ENCODE results near the gene IFT122. TPM values are rescaled to one million over a fixed set of nuclear protein-coding genes. Genes with fewer than 3 reads are reported as not detected.

The IFT122 gene
- total RNA-seq, 1 donor from 2014 or later = 8.1 TPM

DNA sequence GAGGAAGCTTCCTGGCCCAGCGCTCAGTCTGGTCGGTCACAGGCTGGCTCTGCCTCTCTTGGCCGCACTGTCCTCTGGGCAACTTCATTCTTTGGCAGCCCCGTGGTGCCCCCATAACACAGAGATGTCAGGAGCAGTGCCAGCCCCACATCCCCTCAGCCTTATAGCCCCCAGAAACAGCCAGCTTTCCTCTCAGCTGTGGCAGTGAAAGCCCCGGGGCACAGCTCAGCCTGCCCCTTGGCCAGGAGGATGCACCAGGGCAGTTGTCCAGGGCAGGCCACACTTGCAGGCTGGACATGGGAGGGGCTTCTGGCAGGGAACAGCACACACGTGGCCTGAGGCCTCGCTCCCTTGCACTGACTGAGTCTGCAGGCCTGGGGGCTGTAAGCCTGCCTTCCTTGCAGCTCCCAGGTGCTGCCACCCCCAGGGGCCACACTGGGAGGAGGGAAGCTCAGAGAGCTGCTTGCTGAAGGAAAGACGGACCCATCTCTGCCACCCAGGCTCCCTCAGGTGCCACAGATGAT is 78.1 kb downstream of the IFT122 start:
- no peak for DNase-seq (ENCODE audit: low read depth)

DNA sequence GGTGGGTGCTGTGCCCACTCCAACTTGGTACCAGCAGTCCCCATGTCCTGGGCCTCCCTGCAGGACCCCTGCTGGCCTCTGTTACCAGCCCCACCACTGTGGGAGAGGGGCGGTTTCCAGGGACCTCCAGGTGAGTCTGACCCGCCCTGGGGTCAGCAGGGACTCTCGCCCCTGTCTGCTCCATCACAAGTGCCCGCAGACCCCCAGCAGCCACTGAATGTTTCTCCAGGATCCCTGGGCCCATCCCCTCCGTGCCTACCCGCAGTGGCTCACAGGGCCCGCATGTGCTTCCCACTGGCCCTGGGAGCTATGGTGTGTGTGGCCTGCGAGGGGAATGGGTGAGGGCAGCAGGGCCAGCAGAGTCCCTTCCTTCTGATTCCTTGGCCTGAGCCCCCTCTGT is 78.6 kb downstream of the IFT122 start:
- DNase-seq (ENCODE audit: low read depth) = no peak

DNA sequence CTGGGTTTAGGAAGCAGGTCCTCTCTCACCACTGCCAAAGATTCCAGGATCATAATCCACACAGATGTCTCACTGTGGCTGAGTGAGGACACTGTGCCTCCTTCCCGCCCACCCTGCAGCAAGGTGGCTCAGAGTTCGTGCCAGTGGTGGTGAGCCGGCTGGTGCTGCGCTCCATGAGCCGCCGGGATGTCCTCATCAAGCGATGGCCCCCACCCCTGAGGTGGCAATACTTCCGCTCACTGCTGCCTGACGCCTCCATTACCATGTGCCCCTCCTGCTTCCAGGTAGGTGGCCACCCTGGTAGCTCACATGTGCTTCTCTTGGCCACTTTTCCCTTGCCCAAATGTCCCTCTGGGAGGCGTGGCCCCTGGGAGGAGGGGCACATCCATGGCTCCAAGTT is 79.4 kb downstream of the IFT122 start:
- no peak for DNase-seq (ENCODE audit: low read depth)

DNA sequence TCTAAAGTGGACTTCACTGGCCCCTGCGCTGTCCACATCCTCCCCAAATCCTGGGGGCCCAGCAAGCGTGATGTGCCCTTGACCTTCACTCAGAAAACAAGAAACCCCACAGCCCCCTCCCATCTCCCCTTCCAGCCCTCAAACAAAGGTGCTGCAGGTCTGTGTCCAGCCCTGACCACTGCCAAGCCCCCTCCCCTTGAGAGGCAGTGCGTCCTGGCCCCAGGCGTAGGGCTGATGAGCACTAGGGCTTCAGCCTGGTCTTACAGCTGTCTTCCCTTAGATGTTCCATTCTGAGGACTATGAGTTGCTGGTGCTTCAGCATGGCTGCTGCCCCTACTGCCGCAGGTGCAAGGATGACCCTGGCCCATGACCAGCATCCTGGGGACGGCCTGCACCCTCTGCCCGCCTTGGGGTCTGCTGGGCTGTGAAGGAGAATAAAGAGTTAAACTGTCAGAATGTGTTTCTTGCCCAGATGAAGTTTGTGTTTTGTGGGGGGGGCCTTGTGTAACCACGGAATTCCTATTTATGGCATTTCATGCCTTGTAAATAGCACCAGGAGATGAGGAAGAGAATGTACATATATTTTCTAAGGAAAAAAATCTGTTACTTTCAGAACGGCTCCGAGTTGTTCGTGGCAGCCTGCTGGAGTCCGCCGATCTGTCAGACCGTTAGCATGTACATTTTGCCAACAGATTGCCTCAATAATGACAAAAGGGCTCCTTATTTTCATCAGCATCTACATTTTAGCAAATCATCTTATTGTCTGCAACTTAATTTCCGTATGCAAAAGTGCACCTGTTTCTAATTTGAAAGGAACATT is 80.1 kb downstream of the IFT122 start:
- no peak for DNase-seq (ENCODE audit: low read depth)

DNA sequence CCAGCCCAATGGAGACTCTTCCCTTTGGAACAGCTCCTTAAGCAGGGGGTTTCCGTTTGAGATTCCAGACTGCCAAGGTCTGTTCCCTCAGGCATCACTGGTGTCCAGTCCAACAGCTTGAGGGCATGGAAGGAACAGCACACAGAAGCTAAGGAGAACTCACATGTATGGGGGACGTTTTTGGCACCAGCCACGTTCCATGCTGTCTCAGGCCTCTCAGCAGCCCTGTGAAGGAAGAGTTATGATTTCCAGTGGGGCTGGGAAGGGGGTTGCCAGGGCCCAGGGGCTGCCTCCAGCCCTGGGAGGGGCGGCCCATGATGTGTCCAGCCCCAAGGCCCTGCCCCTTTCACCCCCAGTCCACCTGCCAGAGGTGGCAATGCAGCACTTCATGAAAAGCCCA is 80.9 kb downstream of the IFT122 start:
- DNase-seq (ENCODE audit: low read depth) = no peak

DNA sequence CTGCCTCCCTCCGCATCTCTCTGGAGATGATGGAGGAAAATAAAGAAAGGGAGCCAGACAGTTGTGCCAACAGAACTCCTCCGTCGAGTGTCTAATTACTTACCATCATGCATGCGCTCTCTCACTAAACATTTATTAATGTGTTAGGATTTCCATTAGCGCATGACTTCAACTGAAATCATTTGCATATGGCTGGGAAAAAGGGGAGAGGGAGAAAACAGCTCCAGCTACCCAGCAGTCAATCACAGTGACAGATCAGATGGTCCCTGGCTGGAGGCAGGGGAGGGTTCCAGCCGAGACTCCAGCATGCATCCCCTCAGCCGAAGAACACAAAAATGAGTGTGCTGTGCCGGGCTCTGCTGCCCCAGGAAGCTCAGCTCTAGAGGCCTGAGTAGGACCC is 81.6 kb downstream of the IFT122 start:
- DNase-seq (ENCODE audit: low read depth) = no peak

DNA sequence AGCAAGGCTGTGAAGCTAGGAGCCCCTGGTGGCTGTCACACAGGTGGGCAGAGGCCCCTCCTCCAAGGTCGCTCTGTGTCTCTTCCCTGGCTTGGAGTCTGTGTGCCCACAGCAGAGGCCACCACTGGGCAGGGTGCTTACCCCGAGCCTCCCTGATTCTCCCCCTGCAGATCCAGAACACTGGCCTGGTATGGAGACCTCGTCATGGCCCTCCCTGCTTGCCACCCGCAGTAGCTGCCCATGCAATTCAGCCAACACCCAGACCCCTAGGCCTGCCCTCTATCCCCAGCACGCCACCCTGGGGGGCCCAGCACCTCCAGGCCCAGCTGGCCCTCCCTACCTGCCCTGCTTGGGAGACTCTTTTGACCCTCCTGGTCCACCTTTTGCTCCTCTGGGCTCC is 82.9 kb downstream of the IFT122 start:
- no peak for DNase-seq (ENCODE audit: low read depth)

DNA sequence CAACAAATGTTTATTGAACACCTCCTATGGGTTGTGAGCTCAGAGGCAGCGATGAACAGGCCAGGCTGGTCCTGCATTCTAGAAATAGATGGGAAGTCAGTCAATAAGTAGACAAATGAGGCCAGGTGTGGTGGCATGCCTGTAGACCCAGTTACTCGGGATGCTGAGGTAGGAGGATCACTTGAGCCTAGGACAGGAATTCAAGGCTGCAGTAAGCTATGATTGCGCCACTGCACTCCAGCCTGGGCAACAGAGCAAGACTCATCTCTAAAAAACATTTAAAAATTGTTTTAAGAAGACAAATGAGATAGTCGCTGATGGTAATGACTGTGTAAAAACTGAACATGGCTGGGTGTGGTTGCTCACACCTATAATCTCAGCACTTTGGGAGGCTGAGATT is 84.1 kb downstream of the IFT122 start:
- no peak for DNase-seq (ENCODE audit: low read depth)

DNA sequence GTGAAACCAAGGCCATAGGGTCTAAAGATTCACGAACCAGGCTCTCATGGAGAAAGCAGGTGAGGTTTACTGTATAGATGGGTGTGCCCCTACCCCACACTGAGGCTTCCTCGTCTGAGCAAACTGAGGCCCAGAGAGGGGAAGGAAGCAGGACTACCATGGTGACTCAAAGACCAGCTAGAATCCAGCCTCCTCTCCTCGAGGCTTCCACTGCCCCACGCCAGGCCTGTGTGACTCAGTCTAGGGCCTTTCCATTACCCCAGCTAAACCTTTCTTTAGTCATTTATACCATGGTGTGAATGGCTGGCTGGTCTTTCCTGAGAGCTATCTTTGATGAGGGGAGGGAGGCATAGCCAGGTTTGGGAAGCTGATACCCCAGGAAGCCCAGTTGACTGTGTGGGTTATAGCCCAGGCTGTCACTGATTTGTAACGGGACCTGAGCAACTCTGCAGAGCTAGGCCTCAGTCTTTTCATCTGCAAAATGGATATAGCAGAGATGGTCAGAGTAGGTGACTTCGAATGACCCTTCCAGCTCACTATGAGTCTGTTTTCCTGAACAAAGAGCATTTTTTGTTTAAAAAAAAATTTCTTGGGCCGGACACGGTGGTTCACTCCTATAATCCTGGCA is 85.4 kb downstream of the IFT122 start:
- no peak for DNase-seq (ENCODE audit: low read depth)

DNA sequence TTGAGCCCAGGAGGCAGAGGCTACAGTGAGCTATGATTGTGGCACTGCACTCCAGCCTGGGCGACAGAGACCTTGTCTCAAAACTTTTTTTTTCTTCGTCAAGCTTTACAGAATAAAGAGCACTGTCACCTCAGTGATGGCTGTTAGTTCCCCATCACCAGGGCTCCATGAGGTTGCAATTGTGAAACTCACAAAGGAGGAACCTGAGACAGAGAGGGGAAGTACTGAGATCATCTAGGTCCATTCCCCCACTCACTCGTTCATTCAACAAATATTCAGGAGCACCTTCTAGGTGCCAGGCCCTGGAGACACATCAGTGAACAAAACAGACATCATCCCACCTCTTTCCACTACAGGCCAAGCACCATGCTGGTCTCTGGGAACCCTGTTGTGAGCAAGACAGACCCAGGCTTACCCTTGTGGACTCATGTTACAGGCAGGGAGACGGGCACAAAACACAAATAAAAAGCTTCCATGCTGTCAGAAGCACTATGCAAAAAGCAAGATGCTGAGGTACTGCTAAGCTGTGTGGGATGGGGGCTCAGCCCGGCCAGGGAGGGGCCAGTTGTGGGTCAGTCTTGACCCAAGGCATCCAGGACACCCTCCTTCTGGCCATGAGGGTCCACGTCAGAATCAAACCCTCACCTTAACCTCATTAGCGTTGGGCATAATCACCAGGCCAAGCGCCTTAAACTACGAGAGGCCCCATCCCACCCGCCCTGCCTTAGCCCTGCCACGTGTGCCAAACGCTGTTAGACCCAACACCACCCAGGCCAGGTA is 86.3 kb downstream of the IFT122 start:
- DNase-seq (ENCODE audit: low read depth) = no peak

DNA sequence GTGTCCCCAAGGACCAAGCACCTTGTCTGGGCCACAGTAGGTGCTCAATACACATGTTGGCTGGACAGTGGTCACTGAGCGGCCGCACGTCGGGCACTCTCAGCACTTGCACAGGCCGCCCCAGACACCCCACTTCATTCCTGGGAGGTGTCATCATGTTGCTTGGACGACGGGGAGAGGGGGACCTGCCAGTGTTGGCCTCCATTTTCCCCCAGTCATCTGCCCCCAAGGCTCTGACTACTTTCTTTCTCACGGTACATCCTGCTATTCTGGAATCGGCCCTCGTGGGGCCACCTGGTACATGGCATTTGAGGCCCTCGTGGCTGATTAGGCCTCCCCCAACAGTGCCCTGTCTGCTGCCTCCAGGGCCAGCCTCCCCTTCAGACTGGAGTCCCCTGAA is 87.2 kb downstream of the IFT122 start:
- DNase-seq (ENCODE audit: low read depth) = no peak

DNA sequence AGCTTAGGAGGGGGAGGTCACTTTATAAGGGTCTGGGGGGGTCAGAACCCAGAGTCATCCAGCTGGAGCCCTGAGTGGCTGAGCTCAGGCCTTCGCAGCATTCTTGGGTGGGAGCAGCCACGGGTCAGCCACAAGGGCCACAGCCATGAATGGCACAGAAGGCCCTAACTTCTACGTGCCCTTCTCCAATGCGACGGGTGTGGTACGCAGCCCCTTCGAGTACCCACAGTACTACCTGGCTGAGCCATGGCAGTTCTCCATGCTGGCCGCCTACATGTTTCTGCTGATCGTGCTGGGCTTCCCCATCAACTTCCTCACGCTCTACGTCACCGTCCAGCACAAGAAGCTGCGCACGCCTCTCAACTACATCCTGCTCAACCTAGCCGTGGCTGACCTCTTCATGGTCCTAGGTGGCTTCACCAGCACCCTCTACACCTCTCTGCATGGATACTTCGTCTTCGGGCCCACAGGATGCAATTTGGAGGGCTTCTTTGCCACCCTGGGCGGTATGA is 88.6 kb downstream of the IFT122 start, which contains the start of gene RHO:
RHO (plus strand) TSS at position 51 of the 512 bp plus-strand sequence; CDS start at position 146, 95 bp downstream.
- DNase-seq (ENCODE audit: low read depth) = no peak

DNA sequence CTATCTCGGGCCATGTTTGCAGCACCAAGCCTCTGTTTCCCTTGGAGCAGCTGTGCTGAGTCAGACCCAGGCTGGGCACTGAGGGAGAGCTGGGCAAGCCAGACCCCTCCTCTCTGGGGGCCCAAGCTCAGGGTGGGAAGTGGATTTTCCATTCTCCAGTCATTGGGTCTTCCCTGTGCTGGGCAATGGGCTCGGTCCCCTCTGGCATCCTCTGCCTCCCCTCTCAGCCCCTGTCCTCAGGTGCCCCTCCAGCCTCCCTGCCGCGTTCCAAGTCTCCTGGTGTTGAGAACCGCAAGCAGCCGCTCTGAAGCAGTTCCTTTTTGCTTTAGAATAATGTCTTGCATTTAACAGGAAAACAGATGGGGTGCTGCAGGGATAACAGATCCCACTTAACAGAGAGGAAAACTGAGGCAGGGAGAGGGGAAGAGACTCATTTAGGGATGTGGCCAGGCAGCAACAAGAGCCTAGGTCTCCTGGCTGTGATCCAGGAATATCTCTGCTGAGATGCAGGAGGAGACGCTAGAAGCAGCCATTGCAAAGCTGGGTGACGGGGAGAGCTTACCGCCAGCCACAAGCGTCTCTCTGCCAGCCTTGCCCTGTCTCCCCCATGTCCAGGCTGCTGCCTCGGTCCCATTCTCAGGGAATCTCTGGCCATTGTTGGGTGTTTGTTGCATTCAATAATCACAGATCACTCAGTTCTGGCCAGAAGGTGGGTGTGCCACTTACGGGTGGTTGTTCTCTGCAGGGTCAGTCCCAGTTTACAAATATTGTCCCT is 89.6 kb downstream of the IFT122 start:
- no peak for DNase-seq (ENCODE audit: low read depth)

DNA sequence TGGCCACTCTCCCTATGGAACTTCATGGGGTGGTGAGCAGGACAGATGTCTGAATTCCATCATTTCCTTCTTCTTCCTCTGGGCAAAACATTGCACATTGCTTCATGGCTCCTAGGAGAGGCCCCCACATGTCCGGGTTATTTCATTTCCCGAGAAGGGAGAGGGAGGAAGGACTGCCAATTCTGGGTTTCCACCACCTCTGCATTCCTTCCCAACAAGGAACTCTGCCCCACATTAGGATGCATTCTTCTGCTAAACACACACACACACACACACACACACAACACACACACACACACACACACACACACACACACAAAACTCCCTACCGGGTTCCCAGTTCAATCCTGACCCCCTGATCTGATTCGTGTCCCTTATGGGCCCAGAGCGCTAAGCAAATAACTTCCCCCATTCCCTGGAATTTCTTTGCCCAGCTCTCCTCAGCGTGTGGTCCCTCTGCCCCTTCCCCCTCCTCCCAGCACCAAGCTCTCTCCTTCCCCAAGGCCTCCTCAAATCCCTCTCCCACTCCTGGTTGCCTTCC is 90.3 kb downstream of the IFT122 start:
- no peak for DNase-seq (ENCODE audit: low read depth)

DNA sequence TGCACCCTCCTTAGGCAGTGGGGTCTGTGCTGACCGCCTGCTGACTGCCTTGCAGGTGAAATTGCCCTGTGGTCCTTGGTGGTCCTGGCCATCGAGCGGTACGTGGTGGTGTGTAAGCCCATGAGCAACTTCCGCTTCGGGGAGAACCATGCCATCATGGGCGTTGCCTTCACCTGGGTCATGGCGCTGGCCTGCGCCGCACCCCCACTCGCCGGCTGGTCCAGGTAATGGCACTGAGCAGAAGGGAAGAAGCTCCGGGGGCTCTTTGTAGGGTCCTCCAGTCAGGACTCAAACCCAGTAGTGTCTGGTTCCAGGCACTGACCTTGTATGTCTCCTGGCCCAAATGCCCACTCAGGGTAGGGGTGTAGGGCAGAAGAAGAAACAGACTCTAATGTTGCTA is 90.8 kb downstream of the IFT122 start:
- DNase-seq (ENCODE audit: low read depth) = no peak

DNA sequence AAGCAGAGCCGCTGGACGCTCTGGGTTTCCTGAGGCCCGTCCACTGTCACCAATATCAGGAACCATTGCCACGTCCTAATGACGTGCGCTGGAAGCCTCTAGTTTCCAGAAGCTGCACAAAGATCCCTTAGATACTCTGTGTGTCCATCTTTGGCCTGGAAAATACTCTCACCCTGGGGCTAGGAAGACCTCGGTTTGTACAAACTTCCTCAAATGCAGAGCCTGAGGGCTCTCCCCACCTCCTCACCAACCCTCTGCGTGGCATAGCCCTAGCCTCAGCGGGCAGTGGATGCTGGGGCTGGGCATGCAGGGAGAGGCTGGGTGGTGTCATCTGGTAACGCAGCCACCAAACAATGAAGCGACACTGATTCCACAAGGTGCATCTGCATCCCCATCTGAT is 91.7 kb downstream of the IFT122 start:
- no peak for DNase-seq (ENCODE audit: low read depth)

DNA sequence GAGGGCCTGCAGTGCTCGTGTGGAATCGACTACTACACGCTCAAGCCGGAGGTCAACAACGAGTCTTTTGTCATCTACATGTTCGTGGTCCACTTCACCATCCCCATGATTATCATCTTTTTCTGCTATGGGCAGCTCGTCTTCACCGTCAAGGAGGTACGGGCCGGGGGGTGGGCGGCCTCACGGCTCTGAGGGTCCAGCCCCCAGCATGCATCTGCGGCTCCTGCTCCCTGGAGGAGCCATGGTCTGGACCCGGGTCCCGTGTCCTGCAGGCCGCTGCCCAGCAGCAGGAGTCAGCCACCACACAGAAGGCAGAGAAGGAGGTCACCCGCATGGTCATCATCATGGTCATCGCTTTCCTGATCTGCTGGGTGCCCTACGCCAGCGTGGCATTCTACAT is 92.2 kb downstream of the IFT122 start:
- no peak for DNase-seq (ENCODE audit: low read depth)

DNA sequence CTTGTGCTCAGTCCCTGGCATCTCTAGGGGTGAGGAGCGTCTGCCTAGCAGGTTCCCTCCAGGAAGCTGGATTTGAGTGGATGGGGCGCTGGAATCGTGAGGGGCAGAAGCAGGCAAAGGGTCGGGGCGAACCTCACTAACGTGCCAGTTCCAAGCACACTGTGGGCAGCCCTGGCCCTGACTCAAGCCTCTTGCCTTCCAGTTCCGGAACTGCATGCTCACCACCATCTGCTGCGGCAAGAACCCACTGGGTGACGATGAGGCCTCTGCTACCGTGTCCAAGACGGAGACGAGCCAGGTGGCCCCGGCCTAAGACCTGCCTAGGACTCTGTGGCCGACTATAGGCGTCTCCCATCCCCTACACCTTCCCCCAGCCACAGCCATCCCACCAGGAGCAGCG is 93.4 kb downstream of the IFT122 start:
- no peak for DNase-seq (ENCODE audit: low read depth)

DNA sequence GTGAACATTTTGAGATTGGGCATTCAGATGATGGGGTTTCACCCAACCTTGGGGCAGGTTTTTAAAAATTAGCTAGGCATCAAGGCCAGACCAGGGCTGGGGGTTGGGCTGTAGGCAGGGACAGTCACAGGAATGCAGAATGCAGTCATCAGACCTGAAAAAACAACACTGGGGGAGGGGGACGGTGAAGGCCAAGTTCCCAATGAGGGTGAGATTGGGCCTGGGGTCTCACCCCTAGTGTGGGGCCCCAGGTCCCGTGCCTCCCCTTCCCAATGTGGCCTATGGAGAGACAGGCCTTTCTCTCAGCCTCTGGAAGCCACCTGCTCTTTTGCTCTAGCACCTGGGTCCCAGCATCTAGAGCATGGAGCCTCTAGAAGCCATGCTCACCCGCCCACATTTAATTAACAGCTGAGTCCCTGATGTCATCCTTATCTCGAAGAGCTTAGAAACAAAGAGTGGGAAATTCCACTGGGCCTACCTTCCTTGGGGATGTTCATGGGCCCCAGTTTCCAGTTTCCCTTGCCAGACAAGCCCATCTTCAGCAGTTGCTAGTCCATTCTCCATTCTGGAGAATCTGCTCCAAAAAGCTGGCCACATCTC is 94.5 kb downstream of the IFT122 start:
- no peak for DNase-seq (ENCODE audit: low read depth)

DNA sequence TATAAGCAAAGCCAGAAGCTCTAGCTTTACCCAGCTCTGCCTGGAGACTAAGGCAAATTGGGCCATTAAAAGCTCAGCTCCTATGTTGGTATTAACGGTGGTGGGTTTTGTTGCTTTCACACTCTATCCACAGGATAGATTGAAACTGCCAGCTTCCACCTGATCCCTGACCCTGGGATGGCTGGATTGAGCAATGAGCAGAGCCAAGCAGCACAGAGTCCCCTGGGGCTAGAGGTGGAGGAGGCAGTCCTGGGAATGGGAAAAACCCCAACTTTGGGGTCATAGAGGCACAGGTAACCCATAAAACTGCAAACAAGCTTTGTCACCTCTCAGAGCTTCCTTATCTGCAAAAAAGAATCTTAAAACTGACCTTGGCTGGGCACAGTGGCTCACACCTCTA is 95.1 kb downstream of the IFT122 start:
- DNase-seq (ENCODE audit: low read depth) = no peak

All from myocyte (in vitro differentiated cells).